Neuronal stem cell (in vitro differentiated cells): ENCODE data around the gene PAPSS2.

Experiments
- DNase-seq: peaks from one replicate; pipeline ENCODE4 v3.0.0-alpha.2; 2013; ENCODE audit warnings: low spot score
- H2AFZ ChIP-seq: one replicate; pipeline ENCODE4 v1.6.1; 2013; ENCODE audit warnings: mild to moderate bottlenecking, low read length, inconsistent platforms
- H2AK5ac ChIP-seq: 2 replicates; pipeline ENCODE4 v1.6.1; 2013; ENCODE audit warnings: low read depth, mild to moderate bottlenecking, inconsistent platforms, low read length, moderate library complexity, mixed read lengths
- H2BK120ac ChIP-seq: 2 replicates; pipeline ENCODE4 v1.6.1; 2013; ENCODE audit warnings: low read depth, mild to moderate bottlenecking, inconsistent platforms, low read length, moderate library complexity, mixed read lengths
- H2BK12ac ChIP-seq: one replicate; pipeline ENCODE4 v1.6.1; 2013; ENCODE audit warnings: low read length, inconsistent platforms
- H2BK15ac ChIP-seq: 2 replicates; pipeline ENCODE4 v1.6.1; 2013; ENCODE audit warnings: mild to moderate bottlenecking, low read length, inconsistent platforms, mixed read lengths
- H2BK5ac ChIP-seq: one replicate; pipeline ENCODE4 v1.6.1; 2013; ENCODE audit warnings: inconsistent platforms, mild to moderate bottlenecking, low read length, moderate library complexity
- H3K14ac ChIP-seq: one replicate; pipeline ENCODE4 v1.6.1; 2013; ENCODE audit warnings: low read length, inconsistent platforms
- H3K18ac ChIP-seq: 2 replicates; pipeline ENCODE4 v1.6.1; 2013; ENCODE audit warnings: low read length, inconsistent platforms
- H3K23ac ChIP-seq: 2 replicates; pipeline ENCODE4 v1.6.1; 2013; ENCODE audit warnings: low read depth, mild to moderate bottlenecking, mixed read lengths, low read length, inconsistent platforms; ENCODE audit not compliant: poor library complexity
- H3K27ac ChIP-seq: replicated peaks from 3 replicates; pipeline ENCODE4 v1.5.1; 2013; ENCODE audit warnings: low read length, inconsistent platforms
- H3K27me3 ChIP-seq, 3 experiments: 2 replicates each; pipeline ENCODE4 v1.6.1; 2013; ENCODE audit warnings: low read length in 3 of 3, mild to moderate bottlenecking in 2 of 3, inconsistent platforms in 1 of 3, low read depth in 1 of 3, mixed read lengths in 1 of 3, moderate library complexity in 1 of 3; ENCODE audit not compliant: control insufficient read depth in 3 of 3, insufficient read depth in 3 of 3
- H3K36me3 ChIP-seq, 2 donors: replicated peaks in 1 of 2; 2 replicates each; pipeline ENCODE4 v1.6.1; 2013; ENCODE audit warnings: low read length in 2 of 2; ENCODE audit not compliant: control insufficient read depth in 2 of 2, insufficient read depth in 2 of 2
- H3K4ac ChIP-seq: 2 replicates; pipeline ENCODE4 v1.6.1; 2013; ENCODE audit warnings: inconsistent platforms, mild to moderate bottlenecking, low read length, moderate library complexity
- H3K4me1 ChIP-seq, 2 donors: 1 replicate in 1 of 2; 2 replicates in 1 of 2; pipeline ENCODE4 v1.6.1; 2013; ENCODE audit warnings: low read length in 2 of 2, low read depth in 1 of 2; ENCODE audit not compliant: control insufficient read depth in 2 of 2, insufficient read depth in 1 of 2
- H3K4me2 ChIP-seq: one replicate; pipeline ENCODE4 v1.6.1; 2013; ENCODE audit warnings: mild to moderate bottlenecking, low read length, inconsistent platforms; ENCODE audit not compliant: insufficient read depth, poor library complexity, severe bottlenecking
- H3K4me3 ChIP-seq, 2 donors: 2 replicates each; pipeline ENCODE4 v1.5.1; 2013; ENCODE audit warnings: low read length in 2 of 2, mild to moderate bottlenecking in 2 of 2, inconsistent platforms in 1 of 2, moderate library complexity in 1 of 2
- H3K79me1 ChIP-seq: one replicate; pipeline ENCODE4 v1.6.1; 2013; ENCODE audit warnings: low read depth, mild to moderate bottlenecking, inconsistent platforms, low read length, moderate library complexity
- H3K9ac ChIP-seq: one replicate; pipeline ENCODE4 v1.6.1; 2013; ENCODE audit warnings: mild to moderate bottlenecking, low read depth, low read length, inconsistent platforms; ENCODE audit not compliant: poor library complexity
- H3K9me3 ChIP-seq, 2 donors: replicated peaks in 1 of 2; 2 replicates each; pipeline versions ENCODE3 to v1.6.1; 2013; ENCODE audit warnings: low read length in 2 of 2, mild to moderate bottlenecking in 2 of 2, inconsistent platforms in 1 of 2, low read depth in 1 of 2, mixed read lengths in 1 of 2, moderate library complexity in 1 of 2; ENCODE audit not compliant: control insufficient read depth in 2 of 2, insufficient read depth in 1 of 2
- H4K8ac ChIP-seq: one replicate; pipeline ENCODE4 v1.6.1; 2013; ENCODE audit warnings: low read depth, mild to moderate bottlenecking, inconsistent platforms, low read length, moderate library complexity
- H4K91ac ChIP-seq: one replicate; pipeline ENCODE4 v1.6.1; 2013; ENCODE audit warnings: low read length, low read depth, mild to moderate bottlenecking, inconsistent platforms; ENCODE audit not compliant: poor library complexity
- WGBS, 2 donors: extraction: QIAGEN DNeasy Blood & Tissue Kit; methylation state at CpG; one replicate each; pipeline ENCODE4 v1.1.7; 2013; ENCODE audit warnings: missing lambda C conversion rate in 2 of 2, mixed read lengths in 1 of 2; ENCODE audit not compliant: insufficient read length in 2 of 2, insufficient replicate concordance in 1 of 2; ENCODE audit errors: extremely low coverage in 2 of 2; 5-methylcytosine and 5-hydroxymethylcytosine counted together

The PAPSS2 gene

GRCh38 chr10:87700031-87700796 is 40.5 kb downstream of the PAPSS2 start:
- no peak for DNase-seq

GRCh38 chr10:87702260-87702972 is 42.7 kb downstream of the PAPSS2 start:
- Histone ChIP-seq H3K4ac (no peak overlapping the region), H3K14ac (no peak overlapping the region), H2BK15ac (no peak overlapping the region), H3K4me3 (no peak overlapping the region), H3K27me3 (no peaks in the 10 kb centered on the region), H4K8ac (no peak overlapping the region), H3K36me3 (no peaks in the 10 kb centered on the region), H3K9me3 (no peaks in the 10 kb centered on the region), H2AK5ac (no peak overlapping the region), H3K23ac (no peak overlapping the region), H3K9ac (no peak overlapping the region), H3K4me2 (no peak overlapping the region), H4K91ac (no peak overlapping the region), H3K18ac (no peak overlapping the region), H3K79me1 (no peaks in the 10 kb centered on the region), H3K4me1 (no peaks in the 10 kb centered on the region), H2BK5ac (no peak overlapping the region), H2BK120ac (no peak overlapping the region), H3K27ac (no peak overlapping the region), H2AFZ (no peak overlapping the region), H2BK12ac (no peak overlapping the region)
- DNase-seq, result no peak
- WGBS, 2 donors, result no CpG with 5 or more reads among the region's 9 CpGs

More at GRCh38 chr10:87700031-87700796, 40.5 kb downstream of the PAPSS2 start:
- no peak overlapping the region for H2BK120ac ChIP-seq
- no peak overlapping the region for H2AK5ac ChIP-seq
- no peak overlapping the region for H2BK5ac ChIP-seq
- H3K79me1 ChIP-seq, result no peaks in the 10 kb centered on the region
- no peak overlapping the region for H3K14ac ChIP-seq
- H3K4me2 ChIP-seq, result no peak overlapping the region
- H4K91ac ChIP-seq, result no peak overlapping the region
- no peak overlapping the region for H3K27ac ChIP-seq
- H2AFZ ChIP-seq, result no peak overlapping the region
- H3K4me3 ChIP-seq, result no peak overlapping the region
- no peak overlapping the region for H2BK15ac ChIP-seq
- no peaks in the 10 kb centered on the region for H3K27me3 ChIP-seq
- no peaks in the 10 kb centered on the region for H3K9me3 ChIP-seq
- no peak overlapping the region for H2BK12ac ChIP-seq
- H3K9ac ChIP-seq, result no peak overlapping the region
- no peak overlapping the region for H3K23ac ChIP-seq
- H3K4me1 ChIP-seq, result no peaks in the 10 kb centered on the region
- H4K8ac ChIP-seq, result no peak overlapping the region
- WGBS, 2 donors, result no CpG with 5 or more reads among the region's 7 CpGs
- H3K36me3 ChIP-seq, result no peaks in the 10 kb centered on the region
- no peak overlapping the region for H3K4ac ChIP-seq
- H3K18ac ChIP-seq, result no peak overlapping the region

GRCh38 chr10:87702973-87703294 is 43.3 kb downstream of the PAPSS2 start:
- H2AFZ ChIP-seq, result no peak overlapping the region
- DNase-seq, result no peak
- no peaks in the 10 kb centered on the region for H3K27me3 ChIP-seq
- no peak overlapping the region for H3K4ac ChIP-seq
- H3K4me3 ChIP-seq, result no peak overlapping the region
- H3K18ac ChIP-seq, result no peak overlapping the region
- H3K27ac ChIP-seq, result no peak overlapping the region
- no peaks in the 10 kb centered on the region for H3K36me3 ChIP-seq
- no peak overlapping the region for H3K9ac ChIP-seq
- H3K23ac ChIP-seq, result no peak overlapping the region
- no peak overlapping the region for H2BK5ac ChIP-seq
- H3K14ac ChIP-seq, result no peak overlapping the region
- H3K79me1 ChIP-seq, result no peaks in the 10 kb centered on the region
- H2AK5ac ChIP-seq, result no peak overlapping the region
- no peak overlapping the region for H2BK15ac ChIP-seq
- no peak overlapping the region for H3K4me2 ChIP-seq
- H3K9me3 ChIP-seq, result no peaks in the 10 kb centered on the region
- no peak overlapping the region for H2BK12ac ChIP-seq
- H4K91ac ChIP-seq, result no peak overlapping the region
- H4K8ac ChIP-seq, result no peak overlapping the region
- no CpG with 5 or more reads among the region's 4 CpGs for WGBS, 2 donors
- no peak overlapping the region for H2BK120ac ChIP-seq
- no peaks in the 10 kb centered on the region for H3K4me1 ChIP-seq

GRCh38 chr10:87703771-87704170 is 44.1 kb downstream of the PAPSS2 start:
- no CpG with 5 or more reads among the region's 1 CpG for WGBS, 2 donors

More at GRCh38 chr10:87703771-87704170, 44.1 kb downstream of the PAPSS2 start:
- Histone ChIP-seq H3K9ac (no peak overlapping the region), H2AFZ (no peak overlapping the region), H3K79me1 (no peaks in the 10 kb centered on the region), H3K4me3 (no peak overlapping the region), H2BK120ac (no peak overlapping the region), H3K27me3 (no peaks in the 10 kb centered on the region), H3K14ac (no peak overlapping the region), H2BK5ac (no peak overlapping the region), H2AK5ac (no peak overlapping the region), H3K4me1 (no peaks in the 10 kb centered on the region), H3K23ac (no peak overlapping the region), H4K8ac (no peak overlapping the region), H2BK15ac (no peak overlapping the region), H3K9me3 (no peaks in the 10 kb centered on the region), H3K27ac (no peak overlapping the region), H3K18ac (no peak overlapping the region), H2BK12ac (no peak overlapping the region), H3K4me2 (no peak overlapping the region), H3K36me3 (no peaks in the 10 kb centered on the region), H3K4ac (no peak overlapping the region), H4K91ac (no peak overlapping the region)
- no peak for DNase-seq
